ENCODE measurements around the gene SRD5A3.

- TF ChIP-seq, protein P1, sequence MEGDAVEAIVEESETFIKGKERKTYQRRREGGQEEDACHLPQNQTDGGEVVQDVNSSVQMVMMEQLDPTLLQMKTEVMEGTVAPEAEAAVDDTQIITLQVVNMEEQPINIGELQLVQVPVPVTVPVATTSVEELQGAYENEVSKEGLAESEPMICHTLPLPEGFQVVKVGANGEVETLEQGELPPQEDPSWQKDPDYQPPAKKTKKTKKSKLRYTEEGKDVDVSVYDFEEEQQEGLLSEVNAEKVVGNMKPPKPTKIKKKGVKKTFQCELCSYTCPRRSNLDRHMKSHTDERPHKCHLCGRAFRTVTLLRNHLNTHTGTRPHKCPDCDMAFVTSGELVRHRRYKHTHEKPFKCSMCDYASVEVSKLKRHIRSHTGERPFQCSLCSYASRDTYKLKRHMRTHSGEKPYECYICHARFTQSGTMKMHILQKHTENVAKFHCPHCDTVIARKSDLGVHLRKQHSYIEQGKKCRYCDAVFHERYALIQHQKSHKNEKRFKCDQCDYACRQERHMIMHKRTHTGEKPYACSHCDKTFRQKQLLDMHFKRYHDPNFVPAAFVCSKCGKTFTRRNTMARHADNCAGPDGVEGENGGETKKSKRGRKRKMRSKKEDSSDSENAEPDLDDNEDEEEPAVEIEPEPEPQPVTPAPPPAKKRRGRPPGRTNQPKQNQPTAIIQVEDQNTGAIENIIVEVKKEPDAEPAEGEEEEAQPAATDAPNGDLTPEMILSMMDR (IDR thresholded peaks at IDR 0.05): no peak
- TF ChIP-seq POLR2AphosphoS5 (IDR thresholded peaks at IDR 0.05; ENCODE audit: insufficient read depth in 1 of 2, low read depth in 1 of 2) (no peak), POLR2A (IDR thresholded peaks at IDR 0.05) (no peak)
Measured at GRCh38 chr4:55347610-55348228, 1.7 kb downstream of the SRD5A3 start.

All from vagina (tissue), 2 donors.